HCT116 (cell line): Measurements from ENCODE around the gene AHRR. TPM values are rescaled to one million over a fixed set of nuclear protein-coding genes. Genes with fewer than 3 reads are reported as not detected.

ENCODE experiments used
- ATAC-seq: fragments of 200-7000 bp; cut with Tn5 transposase; 2 replicates; pipeline ENCODE4 v1.9.1; 2020; ENCODE audit warnings: mild to moderate bottlenecking, moderate library complexity
- BruUV-seq: library from RNA; stranded (reverse); fragments of 400-500 nt; replicated peaks from 2 replicates; lab custom pipeline; 2021; lab: Mats Ljungman, UMichigan
- CTCF ChIA-PET: fragments of 300-600 bp; sonication (Branson Sonifier 250); formaldehyde crosslinking; loops from one replicate; lab custom pipeline; 2021; ENCODE audit warnings: antibody characterized with exemption; lab: Charles Lee
- POLR2A ChIA-PET: fragments of 300-600, 350-600 bp; sonication (Branson Sonifier 250); formaldehyde crosslinking; loops from one replicate; lab custom pipeline; 2021; ENCODE audit warnings: antibody characterized with exemption; lab: Charles Lee
- RAD21 ChIA-PET, 2 experiments: fragments of 300-600 bp; sonication (Branson Sonifier 250); formaldehyde crosslinking; loops; one replicate each; lab custom pipeline; 2023; ENCODE audit warnings: low total read pairs in 2 of 2; ENCODE audit not compliant: uncharacterized antibody in 2 of 2, unreplicated experiment in 2 of 2, low non-redundant PET in 1 of 2; lab: Charles Lee
- DNase-seq: peaks from one replicate; pipeline ENCODE4 v3.0.0-alpha.2; 2010; ENCODE audit warnings: low read depth, low spot score
- H2AFZ ChIP-seq: fragments of 200-600 bp; shearing (Covaris generic), sonication (generic); 2 replicates; pipeline ENCODE4 v1.6.1; 2017; ENCODE audit warnings: low read depth, mixed run types, mixed read lengths, antibody characterized with exemption, low read length; ENCODE audit not compliant: poor library complexity, severe bottlenecking
- H3K27ac ChIP-seq: 2 replicates; pipeline ENCODE4 v1.5.1; 2012; ENCODE audit warnings: low read depth, low read length
- H3K27me3 ChIP-seq: fragments of 200-600 bp; sonication (generic); 2 replicates; pipeline ENCODE4 v1.6.1; 2016; ENCODE audit warnings: mixed run types, low read length, mixed read lengths; ENCODE audit not compliant: insufficient read depth
- H3K36me3 ChIP-seq, 2 experiments: fragments of 200-500 bp in 1 of 2; fragments of 200-600 bp in 1 of 2; sonication (Bioruptor generic) in 1 of 2; sonication (generic) in 1 of 2; 2 replicates each; pipeline versions ENCODE4 v1.5.1 to v1.6.1; 2014 to 2016; ENCODE audit warnings: low read length in 2 of 2, inconsistent platforms in 1 of 2, mixed read lengths in 1 of 2, mixed run types in 1 of 2; ENCODE audit not compliant: insufficient read depth in 2 of 2, control insufficient read depth in 1 of 2
- H3K4me1 ChIP-seq, 2 experiments: fragments of 200-600 bp in 1 of 2; sonication (generic) in 1 of 2; 2 replicates each; pipeline versions ENCODE4 v1.5.1 to v1.6.1; 2012 to 2017; ENCODE audit warnings: low read length in 2 of 2, inconsistent platforms in 1 of 2, mild to moderate bottlenecking in 1 of 2, mixed read lengths in 1 of 2, mixed run types in 1 of 2, moderate library complexity in 1 of 2; ENCODE audit not compliant: insufficient read depth in 2 of 2, control insufficient read depth in 1 of 2
- H3K4me2 ChIP-seq: fragments of 200-600 bp; sonication (generic); 2 replicates; pipeline ENCODE4 v1.6.1; 2017; ENCODE audit warnings: mixed run types, low read length, mixed read lengths
- H3K4me3 ChIP-seq, 2 experiments: fragments of 200-600 bp in 1 of 2; sonication (generic) in 1 of 2; replicated peaks in 1 of 2; 2 replicates each; pipeline ENCODE4 v1.5.1; 2011 to 2016; ENCODE audit warnings: low read length in 2 of 2, control low read depth in 1 of 2, low read depth in 1 of 2, mild to moderate bottlenecking in 1 of 2, mixed read lengths in 1 of 2, mixed run types in 1 of 2
- H3K79me2 ChIP-seq: fragments of 200-600 bp; sonication (generic); 2 replicates; pipeline ENCODE4 v1.6.1; 2017; ENCODE audit warnings: mild to moderate bottlenecking, mixed run types, low read length, moderate library complexity, mixed read lengths; ENCODE audit not compliant: insufficient read depth
- H3K9ac ChIP-seq: fragments of 200-600 bp; sonication (generic); 2 replicates; pipeline ENCODE4 v1.6.1; 2016; ENCODE audit warnings: low read length, mixed read lengths
- H3K9me2 ChIP-seq: fragments of 200-600 bp; sonication (generic), shearing (Covaris generic); 2 replicates; pipeline ENCODE4 v1.6.1; 2017; ENCODE audit warnings: mixed run types, mild to moderate bottlenecking, moderate library complexity; ENCODE audit not compliant: insufficient read depth
- H3K9me3 ChIP-seq, 2 experiments: fragments of 200-500 bp in 1 of 2; fragments of 200-600 bp in 1 of 2; sonication (Bioruptor generic) in 1 of 2; sonication (generic) in 1 of 2; 2 replicates each; pipeline ENCODE4 v1.6.1; 2014 to 2017; ENCODE audit warnings: low read length in 2 of 2, mixed read lengths in 2 of 2, inconsistent platforms in 1 of 2, low read depth in 1 of 2, mild to moderate bottlenecking in 1 of 2, mixed run types in 1 of 2, moderate library complexity in 1 of 2; ENCODE audit not compliant: control insufficient read depth in 1 of 2, insufficient read depth in 1 of 2
- H4K20me1 ChIP-seq: fragments of 200-600 bp; sonication (generic), shearing (Covaris generic); 2 replicates; pipeline ENCODE4 v1.6.1; 2017; ENCODE audit warnings: mixed run types, mild to moderate bottlenecking, moderate library complexity; ENCODE audit not compliant: insufficient read depth
- ATF3 ChIP-seq: IDR thresholded peaks from 2 replicates; pipeline ENCODE4 v1.6.1; 2012
- ELF1 ChIP-seq: IDR thresholded peaks from 2 replicates; pipeline ENCODE4 v1.6.1; 2012; ENCODE audit warnings: low read depth, borderline replicate concordance
- EZH2phosphoT487 ChIP-seq: fragments of 200-600 bp; IDR thresholded peaks from 2 replicates; pipeline ENCODE4 v1.6.1; 2018; ENCODE audit warnings: antibody characterized with exemption, borderline replicate concordance
- MAX ChIP-seq: IDR thresholded peaks from 2 replicates; pipeline ENCODE4 v1.6.1; 2012
- RAD21 ChIP-seq: IDR thresholded peaks from 2 replicates; pipeline ENCODE4 v1.6.1; 2012; ENCODE audit warnings: low read depth, mild to moderate bottlenecking
- SIN3A ChIP-seq: IDR thresholded peaks from 2 replicates; pipeline ENCODE4 v1.6.1; 2012; ENCODE audit warnings: low read depth
- SP1 ChIP-seq: IDR thresholded peaks from 2 replicates; pipeline ENCODE4 v1.6.1; 2012; ENCODE audit warnings: low read depth
- SRF ChIP-seq: IDR thresholded peaks from 2 replicates; pipeline ENCODE4 v1.6.1; 2012; ENCODE audit warnings: low read depth
- TCF7L2 ChIP-seq: IDR thresholded peaks from 2 replicates; pipeline ENCODE4 v1.7.0; 2011; ENCODE audit warnings: borderline replicate concordance, inconsistent platforms; ENCODE audit not compliant: insufficient read depth, insufficient read length; ENCODE audit errors: extremely low read depth
- YY1 ChIP-seq: IDR thresholded peaks from 2 replicates; pipeline ENCODE4 v1.6.1; 2011; ENCODE audit warnings: low read length, low read depth, moderate library complexity, mild to moderate bottlenecking; ENCODE audit not compliant: insufficient replicate concordance; ENCODE audit errors: extremely low read depth
- ZBTB33 ChIP-seq: IDR thresholded peaks from 2 replicates; pipeline ENCODE4 v1.6.1; 2011; ENCODE audit warnings: mild to moderate bottlenecking, low read length, moderate library complexity; ENCODE audit not compliant: insufficient replicate concordance; ENCODE audit errors: extremely low read depth
- ZFX ChIP-seq: fragments of 450-650 bp; IDR thresholded peaks from 2 replicates; pipeline ENCODE4 v1.6.1; 2017
- ZNF274 ChIP-seq: fragments of 200-500 bp; sonication (Bioruptor generic); IDR thresholded peaks from 2 replicates; pipeline ENCODE4 v1.6.1; 2014; ENCODE audit warnings: mild to moderate bottlenecking, low read depth, low read length, inconsistent platforms
- intact Hi-C: fragments of 100-400 bp; cut with micrococcal nuclease; formaldehyde crosslinking; loops from 2 replicates; pipeline ENCODE4 v1.10.0; 2022
- total RNA-seq: library from RNA; stranded (reverse); gene quantifications from one replicate; pipeline ENCODE4 v1.2.1, GENCODE V29; 2021; ENCODE audit not compliant: unreplicated experiment

Gene AHRR
- total RNA-seq, 1 experiment from 2014 or later, result 12.7 TPM

GRCh38 chr5:418162-419121 lies 96.9 kb downstream of the AHRR start:
- POLR2A ChIA-PET, result no interaction called here
- Histone ChIP-seq H3K4me2 (no peak overlapping the region), H3K9me3 (no peaks in the 10 kb centered on the region), H3K9me2 (no peaks in the 10 kb centered on the region), H3K27me3 (no peaks in the 10 kb centered on the region), H3K4me1 (peaks cover 14 to 15% of the 10 kb centered on the region in 2 experiments; a peak in 3 of 4 replicates), H4K20me1 (no peaks in the 10 kb centered on the region), H3K36me3 (no peaks in the 10 kb centered on the region), H3K9ac (no peak overlapping the region), H3K4me3 (no peak overlapping the region), H3K79me2 (no peaks in the 10 kb centered on the region), H3K27ac (no peak overlapping the region), H2AFZ (no peak overlapping the region)
- RAD21 ChIA-PET, result no interaction called here
- BruUV-seq, result no TSS peak
- no peak for ATAC-seq
- TF ChIP-seq EZH2phosphoT487 (no peak), ELF1 (no peak), ZFX (no peak), ATF3 (no peak), ZNF274 (no peak)
- DNase-seq, result no peak
- CTCF ChIA-PET, result no interaction called here
- intact Hi-C loops, result no loop called here

- Histone ChIP-seq H3K9ac (no peak overlapping the region), H3K4me1 (peaks cover 0 to 8% of the 10 kb centered on the region in 2 experiments; a peak in 3 of 4 replicates), H3K4me3 (no peak overlapping the region), H3K79me2 (no peaks in the 10 kb centered on the region), H4K20me1 (no peaks in the 10 kb centered on the region), H3K9me2 (no peaks in the 10 kb centered on the region), H3K9me3 (no peaks in the 10 kb centered on the region), H3K27ac (no peak overlapping the region), H3K36me3 (no peaks in the 10 kb centered on the region), H2AFZ (no peak overlapping the region), H3K4me2 (no peak overlapping the region), H3K27me3 (no peaks in the 10 kb centered on the region)
- RAD21 ChIA-PET, result no interaction called here
- intact Hi-C loops, result no loop called here
- no TSS peak for BruUV-seq
- CTCF ChIA-PET, result no interaction called here
- DNase-seq, result no peak
- ATAC-seq, result no peak
- POLR2A ChIA-PET, result no interaction called here
- TF ChIP-seq ZFX (no peak), ZNF274 (no peak), SIN3A (no peak), TCF7L2 (no peak), EZH2phosphoT487 (no peak), SRF (no peak), SP1 (no peak), RAD21 (no peak), YY1 (no peak), ATF3 (no peak), ZBTB33 (no peak), MAX (no peak)
These were observed 98.5 kb downstream of the AHRR start for GRCh38 chr5:419970-420369.
